Esophagus (tissue), 2 donors: Measurements from ENCODE around the gene SPATA31C1. TPM values are rescaled to one million over a fixed set of nuclear protein-coding genes. Genes with fewer than 3 reads are reported as not detected.

Source experiments
- H3K27ac ChIP-seq, 2 donors: one replicate each; pipeline ENCODE4 v1.5.1; 2013; ENCODE audit warnings: low read depth in 2 of 2, mild to moderate bottlenecking in 2 of 2, inconsistent platforms in 1 of 2, low read length in 1 of 2, moderate library complexity in 1 of 2
- H3K27me3 ChIP-seq, 2 donors: one replicate each; pipeline ENCODE4 v1.6.1; 2013; ENCODE audit warnings: low read length in 2 of 2, control low read depth in 1 of 2, mild to moderate bottlenecking in 1 of 2; ENCODE audit not compliant: insufficient read depth in 2 of 2, control insufficient read depth in 1 of 2
- H3K36me3 ChIP-seq, 2 donors: one replicate each; pipeline ENCODE4 v1.6.1; 2013; ENCODE audit warnings: low read length in 1 of 2; ENCODE audit not compliant: control insufficient read depth in 2 of 2, insufficient read depth in 2 of 2
- H3K4me1 ChIP-seq, 2 donors: one replicate each; pipeline ENCODE4 v1.6.1; 2013; ENCODE audit warnings: low read length in 1 of 2; ENCODE audit not compliant: control insufficient read depth in 2 of 2, insufficient read depth in 2 of 2
- H3K4me3 ChIP-seq, 2 donors: one replicate each; pipeline ENCODE4 v1.5.1; 2013; ENCODE audit warnings: low read length in 2 of 2, mild to moderate bottlenecking in 2 of 2, low read depth in 1 of 2, moderate library complexity in 1 of 2
- H3K9me3 ChIP-seq, 2 donors: one replicate each; pipeline ENCODE4 v1.6.1; 2013; ENCODE audit warnings: mild to moderate bottlenecking in 2 of 2, low read depth in 1 of 2, low read length in 1 of 2, moderate library complexity in 1 of 2; ENCODE audit not compliant: control insufficient read depth in 2 of 2, insufficient read depth in 1 of 2
- WGBS, 2 donors: extraction: QIAGEN DNeasy Blood & Tissue Kit; methylation state at CpG; one replicate each; pipeline ENCODE4 v1.1.7; 2013; 5-methylcytosine and 5-hydroxymethylcytosine counted together
- polyA plus RNA-seq, 2 donors: library from polyadenylated mRNA; stranded (reverse); fragments of 200-250 nt; gene quantifications; one replicate each; pipeline ENCODE4 v1.2.3, GENCODE V29; 2013
- donor health status: healthy with polysubstance abuse.
- donor health status: Bipolar disorder and iron deficiency.

The SPATA31C1 gene
- polyA plus RNA-seq, 2 donors, result not detected

GRCh38 chr9:87885484-87886189 lies 32.1 kb upstream of the SPATA31C1 start:
- Histone ChIP-seq H3K9me3 (no peaks in the 10 kb centered on the region), H3K4me3 (no peak overlapping the region), H3K36me3 (no peaks in the 10 kb centered on the region), H3K4me1 (no peaks in the 10 kb centered on the region), H3K27me3 (no peaks in the 10 kb centered on the region), H3K27ac (no peak overlapping the region)
- 87 to 91% methylated on average over 13 of the region's 13 CpGs for WGBS, 2 donors

DNA sequence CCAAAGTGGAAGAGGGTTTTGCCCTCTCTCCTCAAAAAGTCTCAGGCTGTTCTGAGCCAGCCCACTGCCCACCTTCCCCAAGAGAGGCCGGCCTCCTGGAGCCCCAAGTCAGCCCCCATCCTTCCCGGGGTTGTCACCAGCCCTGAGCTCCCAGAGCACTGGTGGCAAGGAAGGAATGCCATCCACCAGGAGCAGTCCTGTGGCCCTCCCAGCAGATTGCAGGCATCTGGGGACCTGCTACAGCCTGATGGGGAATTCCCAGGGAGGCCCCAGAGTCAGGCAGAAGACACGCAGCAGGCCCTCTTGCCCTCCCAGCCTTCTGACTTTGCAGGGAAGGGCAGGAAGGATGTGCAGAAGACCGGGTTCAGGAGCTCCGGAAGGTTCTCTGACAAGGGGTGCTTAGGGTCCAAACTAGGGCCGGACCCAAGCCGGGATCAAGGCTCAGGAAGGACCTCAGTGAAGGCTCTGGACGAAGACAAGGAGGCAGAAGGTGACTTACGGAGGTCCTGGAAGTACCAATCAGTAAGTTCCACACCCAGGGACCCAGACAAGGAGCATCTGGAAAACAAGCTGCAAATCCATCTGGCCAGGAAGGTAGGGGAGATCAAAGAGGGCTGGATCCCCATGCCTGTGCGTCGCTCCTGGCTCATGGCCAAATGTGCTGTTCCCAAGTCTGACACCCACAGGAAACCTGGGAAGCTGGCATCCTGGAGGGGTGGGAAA lies 31.4 kb upstream of the SPATA31C1 start:
- Histone ChIP-seq H3K9me3 (no peaks in the 10 kb centered on the region), H3K4me3 (no peak overlapping the region), H3K27me3 (no peaks in the 10 kb centered on the region), H3K36me3 (no peaks in the 10 kb centered on the region), H3K4me1 (no peaks in the 10 kb centered on the region), H3K27ac (no peak overlapping the region)
- 78% methylated on average over 11 of the region's 11 CpGs for WGBS, 2 donors

- Histone ChIP-seq H3K27me3 (no peaks in the 10 kb centered on the region), H3K9me3 (no peaks in the 10 kb centered on the region), H3K4me3 (no peak overlapping the region), H3K36me3 (no peaks in the 10 kb centered on the region), H3K27ac (no peak overlapping the region), H3K4me1 (no peaks in the 10 kb centered on the region)
- WGBS, 2 donors, result 81 to 85% methylated on average over 13 of the region's 13 CpGs
These were observed 30.7 kb upstream of the SPATA31C1 start for GRCh38 chr9:87886933-87887505.

DNA sequence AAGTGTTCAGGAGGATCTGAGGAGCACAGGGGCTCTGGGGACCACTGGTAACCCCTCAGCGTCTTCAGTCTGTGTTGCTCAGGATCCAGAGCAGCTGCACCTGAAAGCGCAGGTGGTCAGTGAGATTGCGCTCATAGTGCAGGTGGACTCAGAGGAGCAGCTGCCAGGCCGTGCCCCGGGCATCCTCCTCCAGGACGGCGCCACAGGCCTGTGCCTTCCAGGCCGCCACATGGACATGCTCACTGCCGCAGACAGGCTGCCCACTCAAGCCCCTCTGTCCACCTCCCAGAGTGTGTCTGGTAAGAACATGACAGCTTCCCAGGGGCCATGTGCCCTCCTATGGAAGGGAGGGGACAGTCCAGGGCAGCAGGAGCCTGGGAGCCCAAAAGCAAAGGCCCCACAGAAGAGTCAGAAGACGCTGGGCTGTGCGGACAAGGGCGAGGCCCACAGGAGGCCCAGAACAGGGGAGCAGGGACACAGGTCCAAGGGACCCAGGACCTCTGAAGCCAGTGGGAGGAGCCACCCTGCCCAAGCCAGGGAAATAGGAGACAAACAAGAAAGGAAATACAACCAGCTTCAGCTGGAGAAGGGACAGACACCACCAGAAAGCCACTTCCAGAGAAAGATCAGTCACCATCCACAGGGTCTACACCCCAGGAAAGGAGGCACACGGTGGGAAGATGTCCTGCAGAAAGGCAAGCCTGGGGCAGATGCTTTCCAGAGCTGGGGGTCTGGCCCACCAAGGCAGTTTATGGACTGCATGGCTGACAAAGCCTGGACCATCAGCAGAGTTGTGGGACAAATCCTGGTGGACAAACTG lies 29.9 kb upstream of the SPATA31C1 start:
- WGBS, 2 donors, result 86 to 90% methylated on average over 13 of the region's 13 CpGs
- no peaks in the 10 kb centered on the region for H3K27me3 ChIP-seq

GRCh38 chr9:87888501-87888900 lies 29.3 kb upstream of the SPATA31C1 start:
- Histone ChIP-seq H3K9me3 (no peaks in the 10 kb centered on the region), H3K27me3 (no peaks in the 10 kb centered on the region), H3K27ac (no peak overlapping the region), H3K36me3 (no peaks in the 10 kb centered on the region), H3K4me1 (no peaks in the 10 kb centered on the region), H3K4me3 (no peak overlapping the region)
- WGBS, 2 donors, result 71 to 78% methylated on average over 6 of the region's 6 CpGs

More for the DNA sequence above, 29.9 kb upstream of the SPATA31C1 start:
- Histone ChIP-seq H3K9me3 (no peaks in the 10 kb centered on the region), H3K4me3 (no peak overlapping the region), H3K27ac (no peak overlapping the region), H3K4me1 (no peaks in the 10 kb centered on the region), H3K36me3 (no peaks in the 10 kb centered on the region)

GRCh38 chr9:87889065-87889881 lies 28.5 kb upstream of the SPATA31C1 start:
- Histone ChIP-seq H3K36me3 (no peaks in the 10 kb centered on the region), H3K4me3 (no peak overlapping the region), H3K27ac (no peak overlapping the region), H3K4me1 (no peaks in the 10 kb centered on the region), H3K27me3 (no peaks in the 10 kb centered on the region), H3K9me3 (no peaks in the 10 kb centered on the region)
- 86 to 88% methylated on average over 12 of the region's 12 CpGs for WGBS, 2 donors

GRCh38 chr9:87889882-87890252 lies 27.9 kb upstream of the SPATA31C1 start:
- H3K36me3 ChIP-seq, result no peaks in the 10 kb centered on the region
- H3K27ac ChIP-seq, result no peak overlapping the region
- 89 to 95% methylated on average over 4 of the region's 4 CpGs for WGBS, 2 donors
- H3K4me1 ChIP-seq, result no peaks in the 10 kb centered on the region
- H3K27me3 ChIP-seq, result no peaks in the 10 kb centered on the region
- H3K4me3 ChIP-seq, result no peak overlapping the region
- peaks cover 0 to under 1% of the 10 kb centered on the region in 2 donors for H3K9me3 ChIP-seq

DNA sequence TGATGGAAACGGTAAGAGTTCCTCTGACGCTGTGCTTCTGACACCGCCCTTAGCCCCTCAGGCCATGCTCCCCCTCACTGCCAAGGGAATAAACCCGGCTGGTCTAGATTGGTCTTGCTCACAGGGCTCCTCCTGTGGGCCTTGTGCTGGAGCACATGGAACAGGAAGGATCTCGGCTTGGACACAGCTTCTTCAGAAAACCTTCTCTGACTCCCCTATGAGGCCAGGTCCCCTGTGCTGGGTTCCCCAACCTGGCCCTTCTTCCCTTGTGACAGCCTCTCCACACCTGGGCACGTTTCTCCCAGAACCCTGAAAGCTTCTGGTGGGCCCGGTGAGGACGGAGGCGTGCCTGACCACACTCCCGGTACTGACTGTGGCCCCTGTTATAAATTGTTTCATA lies 26.9 kb upstream of the SPATA31C1 start:
- Histone ChIP-seq H3K27ac (no peak overlapping the region), H3K27me3 (no peaks in the 10 kb centered on the region), H3K9me3 (peaks cover 0 to 2% of the 10 kb centered on the region in 2 donors), H3K4me3 (no peak overlapping the region), H3K4me1 (no peaks in the 10 kb centered on the region), H3K36me3 (no peaks in the 10 kb centered on the region)
- 78 to 81% methylated on average over 10 of the region's 10 CpGs for WGBS, 2 donors

DNA sequence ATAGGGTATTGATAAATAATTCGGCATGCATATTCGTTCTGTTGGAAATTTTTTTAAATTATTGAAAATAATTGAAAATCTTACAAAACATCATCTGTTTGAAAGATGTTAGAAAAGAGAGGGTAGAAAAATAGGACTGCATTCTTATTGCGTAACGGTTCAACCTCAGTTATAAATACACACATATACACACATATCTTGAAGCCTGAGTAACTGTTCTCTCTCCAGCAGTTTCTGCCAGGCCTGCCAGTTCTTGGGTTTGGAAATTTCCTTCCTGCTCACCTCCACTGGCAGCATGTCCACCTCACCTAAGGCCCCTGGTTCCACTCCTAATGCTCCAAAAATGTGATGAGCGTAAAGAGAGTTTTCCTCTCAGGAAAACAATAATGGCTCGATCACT lies 26.0 kb upstream of the SPATA31C1 start:
- WGBS, 2 donors, result 94% methylated on average over 6 of the region's 6 CpGs
- H3K36me3 ChIP-seq, result no peaks in the 10 kb centered on the region
- H3K4me3 ChIP-seq, result no peak overlapping the region
- H3K27me3 ChIP-seq, result no peaks in the 10 kb centered on the region
- peaks cover 0 to 2% of the 10 kb centered on the region in 2 donors for H3K9me3 ChIP-seq
- no peak overlapping the region for H3K27ac ChIP-seq
- no peaks in the 10 kb centered on the region for H3K4me1 ChIP-seq
